Neural progenitor cell (in vitro differentiated cells): ENCODE data around the gene HADH. TPM values are rescaled to one million over a fixed set of nuclear protein-coding genes. Genes with fewer than 3 reads are reported as not detected.

Source experiments
- DNase-seq: peaks from one replicate; pipeline ENCODE4 v3.0.0-alpha.2; 2016; ENCODE audit warnings: low spot score
- H2AFZ ChIP-seq: fragments of 200-600 bp; sonication (generic); replicated peaks from 2 replicates; pipeline ENCODE4 v1.6.1; 2016; ENCODE audit warnings: antibody characterized with exemption
- H3F3A ChIP-seq: fragments of 200-600 bp; sonication (generic); 2 replicates; pipeline ENCODE4 v1.6.1; 2016; ENCODE audit warnings: antibody characterized with exemption, low read depth
- H3K27ac ChIP-seq: fragments of 200-600 bp; sonication (generic); 2 replicates; pipeline ENCODE4 v1.5.1; 2016; ENCODE audit warnings: mild to moderate bottlenecking
- H3K27me3 ChIP-seq: fragments of 200-600 bp; sonication (generic); 2 replicates; pipeline ENCODE4 v1.6.1; 2016; ENCODE audit warnings: mild to moderate bottlenecking, moderate library complexity
- H3K36me3 ChIP-seq: fragments of 200-600 bp; sonication (generic); 2 replicates; pipeline ENCODE4 v1.5.1; 2016
- H3K4me1 ChIP-seq: fragments of 200-600 bp; sonication (generic); 2 replicates; pipeline ENCODE4 v1.6.1; 2016; ENCODE audit warnings: mixed run types
- H3K4me2 ChIP-seq: fragments of 200-600 bp; sonication (generic); 2 replicates; pipeline ENCODE4 v1.6.1; 2016
- H3K4me3 ChIP-seq: fragments of 200-600 bp; sonication (generic); 2 replicates; pipeline ENCODE4 v1.5.1; 2016
- H3K79me2 ChIP-seq: fragments of 200-600 bp; sonication (generic); 2 replicates; pipeline ENCODE4 v1.6.1; 2016; ENCODE audit warnings: low read depth
- H3K9ac ChIP-seq: fragments of 200-600 bp; sonication (generic); 2 replicates; pipeline ENCODE4 v1.6.1; 2016
- H3K9me3 ChIP-seq: fragments of 200-600 bp; sonication (generic); 2 replicates; pipeline ENCODE4 v1.5.1; 2016; ENCODE audit warnings: low read depth
- H4K20me1 ChIP-seq: fragments of 200-600 bp; sonication (generic); 2 replicates; pipeline ENCODE4 v1.6.1; 2016; ENCODE audit warnings: low read depth
- H3K27ac Mint-ChIP-seq: 3 replicates; pipeline ENCODE4 v1.8.0; 2021; ENCODE audit warnings: mixed read lengths
- H3K27me3 Mint-ChIP-seq: 2 replicates; pipeline ENCODE4 v1.8.0; 2022; ENCODE audit warnings: low read depth, mild to moderate bottlenecking, inconsistent platforms, moderate library complexity, mixed read lengths; ENCODE audit not compliant: insufficient read depth
- H3K36me3 Mint-ChIP-seq: 3 replicates; pipeline ENCODE4 v1.8.0; 2021; ENCODE audit warnings: mixed read lengths
- H3K4me1 Mint-ChIP-seq: 3 replicates; pipeline ENCODE4 v1.8.0; 2021; ENCODE audit warnings: mixed read lengths
- H3K4me3 Mint-ChIP-seq: 3 replicates; pipeline ENCODE4 v1.8.0; 2021; ENCODE audit warnings: mild to moderate bottlenecking, moderate library complexity, mixed read lengths
- H3K9me3 Mint-ChIP-seq: 3 replicates; pipeline ENCODE4 v1.8.0; 2020; ENCODE audit warnings: mixed read lengths
- CTCF ChIP-seq: fragments of 200-600 bp; sonication (generic); IDR thresholded peaks from 2 replicates; pipeline ENCODE4 v1.5.1; 2017; ENCODE audit warnings: antibody characterized with exemption, mild to moderate bottlenecking
- EZH2 ChIP-seq: fragments of 200-600 bp; sonication (generic); IDR thresholded peaks from 2 replicates; pipeline ENCODE4 v1.6.1; 2017; ENCODE audit warnings: antibody characterized with exemption, mild to moderate bottlenecking, moderate library complexity
- EZH2phosphoT487 ChIP-seq: fragments of 200-600 bp; sonication (generic); IDR thresholded peaks from 2 replicates; pipeline ENCODE4 v1.6.1; 2017; ENCODE audit warnings: antibody characterized with exemption
- total RNA-seq: library from RNA; depleted of rRNA; stranded (reverse); fragments of >200 nt; gene quantifications from 2 replicates; pipeline ENCODE4 v1.2.3, GENCODE V29; 2015; ENCODE audit warnings: low replicate concordance

HADH gene
- total RNA-seq, 1 donor from 2014 or later, result 49.9 TPM

- H3K9ac ChIP-seq, result no peak overlapping the region
- H3K9me3 ChIP-seq, result peaks cover 6% of the 10 kb centered on the region
- H3K27ac ChIP-seq, result no peak overlapping the region
- H3K27me3 ChIP-seq, result no peaks in the 10 kb centered on the region
- no peak overlapping the region for H3K4me2 ChIP-seq
- H2AFZ ChIP-seq, result no peak overlapping the region
- H3F3A ChIP-seq, result no peaks in the 10 kb centered on the region
- peaks cover 9% of the 10 kb centered on the region for H3K36me3 ChIP-seq
- DNase-seq, result no peak
- H3K79me2 ChIP-seq, result peaks cover 16% of the 10 kb centered on the region
- no peak overlapping the region for H3K27ac Mint-ChIP-seq
- no peak overlapping the region for H3K4me3 Mint-ChIP-seq
- TF ChIP-seq EZH2phosphoT487 (no peak), EZH2 (no peak), CTCF (no peak)
- peaks cover 3% of the 10 kb centered on the region for H3K27me3 Mint-ChIP-seq
- H4K20me1 ChIP-seq, result no peaks in the 10 kb centered on the region
- H3K4me1 ChIP-seq, result no peaks in the 10 kb centered on the region
- H3K4me3 ChIP-seq, result no peak overlapping the region
- H3K36me3 Mint-ChIP-seq, result peaks cover 50% of the 10 kb centered on the region
- H3K9me3 Mint-ChIP-seq, result peaks cover 11% of the 10 kb centered on the region
- peaks cover 10% of the 10 kb centered on the region for H3K4me1 Mint-ChIP-seq
Measured at GRCh38 chr4:108006361-108006760, 16.7 kb downstream of the HADH start.

GRCh38 chr4:108007984-108008383 is 18.3 kb downstream of the HADH start:
- Histone ChIP-seq H3K36me3 (peaks cover 9% of the 10 kb centered on the region), H3K4me2 (no peak overlapping the region), H3K9ac (no peak overlapping the region), H3K27me3 (no peaks in the 10 kb centered on the region), H2AFZ (no peak overlapping the region), H3K27ac (no peak overlapping the region), H3K4me1 (no peaks in the 10 kb centered on the region), H4K20me1 (no peaks in the 10 kb centered on the region), H3F3A (no peaks in the 10 kb centered on the region), H3K4me3 (no peak overlapping the region), H3K79me2 (peaks cover 16% of the 10 kb centered on the region), H3K9me3 (peaks cover 3% of the 10 kb centered on the region)
- H3K27ac Mint-ChIP-seq, result no peak overlapping the region
- peaks cover 10% of the 10 kb centered on the region for H3K4me1 Mint-ChIP-seq
- DNase-seq, result no peak
- TF ChIP-seq EZH2 (no peak), EZH2phosphoT487 (no peak), CTCF (no peak)
- peaks cover 48% of the 10 kb centered on the region for H3K36me3 Mint-ChIP-seq
- peaks cover 3% of the 10 kb centered on the region for H3K27me3 Mint-ChIP-seq
- no peak overlapping the region for H3K4me3 Mint-ChIP-seq
- peaks cover 6% of the 10 kb centered on the region for H3K9me3 Mint-ChIP-seq

- no peaks in the 10 kb centered on the region for H3K4me1 ChIP-seq
- H3F3A ChIP-seq, result no peaks in the 10 kb centered on the region
- H3K4me2 ChIP-seq, result no peak overlapping the region
- H2AFZ ChIP-seq, result no peak overlapping the region
- no peak for TF ChIP-seq CTCF
- no peak for TF ChIP-seq EZH2
- no peak for TF ChIP-seq EZH2phosphoT487
- Mint-ChIP-seq H3K36me3 (peaks cover 45% of the 10 kb centered on the region), H3K4me1 (peaks cover 10% of the 10 kb centered on the region), H3K4me3 (no peak overlapping the region), H3K27ac (no peak overlapping the region), H3K27me3 (peaks cover 3% of the 10 kb centered on the region), H3K9me3 (peaks cover 4% of the 10 kb centered on the region)
- no peaks in the 10 kb centered on the region for H4K20me1 ChIP-seq
- H3K9ac ChIP-seq, result no peak overlapping the region
- peaks cover 16% of the 10 kb centered on the region for H3K79me2 ChIP-seq
- peaks cover 9% of the 10 kb centered on the region for H3K36me3 ChIP-seq
- no peak overlapping the region for H3K4me3 ChIP-seq
- H3K27me3 ChIP-seq, result no peaks in the 10 kb centered on the region
- DNase-seq, result no peak
- H3K27ac ChIP-seq, result no peak overlapping the region
- peaks cover 3% of the 10 kb centered on the region for H3K9me3 ChIP-seq
Measured at GRCh38 chr4:108008721-108009120, 19.0 kb downstream of the HADH start.
